A549 (cell line): ENCODE data around the gene C1QL3.

ENCODE experiments used
- EP300 ChIP-seq, 2 experiments: fragments of >200 bp; sonication (Bioruptor Twin); formaldehyde crosslinking; IDR thresholded peaks; 2 replicates in 1 of 2; 3 replicates in 1 of 2; pipeline ENCODE4 v1.6.1; 2016 to 2017
- FOSL2 ChIP-seq, 2 experiments: fragments of 450-650 bp in 1 of 2; fragments of >200 bp in 1 of 2; sonication (Bioruptor Twin) in 1 of 2; formaldehyde crosslinking; IDR thresholded peaks; 2 replicates each; pipeline versions ENCODE4 v1.5.0 to v1.6.1; 2016 to 2020; ENCODE audit warnings: mild to moderate bottlenecking in 1 of 2, moderate library complexity in 1 of 2
- JUN ChIP-seq, 2 experiments: fragments of >200 bp; sonication (Bioruptor Twin); formaldehyde crosslinking; IDR thresholded peaks; 2 replicates in 1 of 2; 3 replicates in 1 of 2; pipeline ENCODE4 v1.6.1; 2016 to 2017
- KDM1A ChIP-seq: fragments of 200-600 bp; sonication (generic); IDR thresholded peaks from 2 replicates; pipeline ENCODE4 v1.6.1; 2016; ENCODE audit warnings: low read depth, mild to moderate bottlenecking
- POLR2A ChIP-seq: IDR thresholded peaks from 2 replicates; pipeline ENCODE4 v1.6.1; 2012; ENCODE audit warnings: mild to moderate bottlenecking, low read length
- SMC3 ChIP-seq: fragments of >200 bp; sonication (Bioruptor Twin); formaldehyde crosslinking; IDR thresholded peaks from 3 replicates; pipeline ENCODE4 v1.6.1; 2018; ENCODE audit warnings: inconsistent platforms
- TF ChIP-seq, protein P1 (sequence below): fragments of >200 bp; sonication (Bioruptor Twin); formaldehyde crosslinking; IDR thresholded peaks from 3 replicates; pipeline ENCODE4 v1.5.1; 2016
- TF ChIP-seq, protein P2 (sequence below): IDR thresholded peaks from 2 replicates; pipeline ENCODE4 v1.6.1; 2012; ENCODE audit warnings: low read depth, borderline replicate concordance

GRCh38 chr10:16510843-16511242 lies 10.8 kb downstream of the C1QL3 start:
- TF ChIP-seq, protein P1, sequence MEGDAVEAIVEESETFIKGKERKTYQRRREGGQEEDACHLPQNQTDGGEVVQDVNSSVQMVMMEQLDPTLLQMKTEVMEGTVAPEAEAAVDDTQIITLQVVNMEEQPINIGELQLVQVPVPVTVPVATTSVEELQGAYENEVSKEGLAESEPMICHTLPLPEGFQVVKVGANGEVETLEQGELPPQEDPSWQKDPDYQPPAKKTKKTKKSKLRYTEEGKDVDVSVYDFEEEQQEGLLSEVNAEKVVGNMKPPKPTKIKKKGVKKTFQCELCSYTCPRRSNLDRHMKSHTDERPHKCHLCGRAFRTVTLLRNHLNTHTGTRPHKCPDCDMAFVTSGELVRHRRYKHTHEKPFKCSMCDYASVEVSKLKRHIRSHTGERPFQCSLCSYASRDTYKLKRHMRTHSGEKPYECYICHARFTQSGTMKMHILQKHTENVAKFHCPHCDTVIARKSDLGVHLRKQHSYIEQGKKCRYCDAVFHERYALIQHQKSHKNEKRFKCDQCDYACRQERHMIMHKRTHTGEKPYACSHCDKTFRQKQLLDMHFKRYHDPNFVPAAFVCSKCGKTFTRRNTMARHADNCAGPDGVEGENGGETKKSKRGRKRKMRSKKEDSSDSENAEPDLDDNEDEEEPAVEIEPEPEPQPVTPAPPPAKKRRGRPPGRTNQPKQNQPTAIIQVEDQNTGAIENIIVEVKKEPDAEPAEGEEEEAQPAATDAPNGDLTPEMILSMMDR = no peak
- TF ChIP-seq KDM1A (no peak), FOSL2 (IDR thresholded peaks at IDR 0.05) (no peak), FOSL2 (CRISPR knock-in tag; IDR thresholded peaks at IDR 0.05) (no peak), EP300 (IDR thresholded peaks at IDR 0.05) (no peak), POLR2A (no peak), SMC3 (no peak), JUN (IDR thresholded peaks at IDR 0.05) (no peak)
- TF ChIP-seq, protein P2, sequence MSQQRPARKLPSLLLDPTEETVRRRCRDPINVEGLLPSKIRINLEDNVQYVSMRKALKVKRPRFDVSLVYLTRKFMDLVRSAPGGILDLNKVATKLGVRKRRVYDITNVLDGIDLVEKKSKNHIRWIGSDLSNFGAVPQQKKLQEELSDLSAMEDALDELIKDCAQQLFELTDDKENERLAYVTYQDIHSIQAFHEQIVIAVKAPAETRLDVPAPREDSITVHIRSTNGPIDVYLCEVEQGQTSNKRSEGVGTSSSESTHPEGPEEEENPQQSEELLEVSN = no peak
